Activated T-helper 1 cell treated with anti-CD3 and anti-CD28 coated beads, Interleukin-12 subunit alpha, Interleukin-12 subunit beta, Interleukin-2, Interleukin-4 antibody, amounts not matched to agents 30 ng/mL and 10 ng/mL and 1 ng/mL, durations not matched to agents 14 hours and 24 hours and 36 hours (primary cell): Measurements from ENCODE around the gene TSR3. TPM values are rescaled to one million over a fixed set of nuclear protein-coding genes. Genes with fewer than 3 reads are reported as not detected.
A peak's percentile ranks its signal among the peaks of the same experiment; 100 is the strongest.

Source experiments
- DNase-seq: peaks from one replicate; pipeline ENCODE4 v3.0.0; 2021; ENCODE audit warnings: low spot score
- H3K27ac Mint-ChIP-seq: one replicate; pipeline ENCODE4 v1.8.0; 2021; ENCODE audit warnings: mild to moderate bottlenecking, mixed read lengths
- H3K27me3 Mint-ChIP-seq: one replicate; pipeline ENCODE4 v1.8.0; 2022; ENCODE audit warnings: mild to moderate bottlenecking, moderate library complexity, mixed read lengths; ENCODE audit not compliant: insufficient read depth
- H3K36me3 Mint-ChIP-seq: one replicate; pipeline ENCODE4 v1.8.0; 2021; ENCODE audit warnings: low read depth, mixed read lengths
- H3K4me1 Mint-ChIP-seq: one replicate; pipeline ENCODE4 v1.8.0; 2021; ENCODE audit warnings: low read depth, mixed read lengths
- H3K4me3 Mint-ChIP-seq: one replicate; pipeline ENCODE4 v1.8.0; 2021; ENCODE audit warnings: mild to moderate bottlenecking, moderate library complexity, mixed read lengths
- H3K9me3 Mint-ChIP-seq: one replicate; pipeline ENCODE4 v1.8.0; 2021; ENCODE audit warnings: mixed read lengths
- intact Hi-C: fragments of 100-400 bp; cut with micrococcal nuclease; formaldehyde crosslinking; loops from one replicate; pipeline ENCODE4 v1.15.1; 2024
- total RNA-seq: library from RNA; stranded (reverse); gene quantifications from 2 replicates; pipeline ENCODE4 v1.2.3, GENCODE V29; 2022

The TSR3 gene
- total RNA-seq, 1 donor from 2014 or later = 87.4 TPM

DNA sequence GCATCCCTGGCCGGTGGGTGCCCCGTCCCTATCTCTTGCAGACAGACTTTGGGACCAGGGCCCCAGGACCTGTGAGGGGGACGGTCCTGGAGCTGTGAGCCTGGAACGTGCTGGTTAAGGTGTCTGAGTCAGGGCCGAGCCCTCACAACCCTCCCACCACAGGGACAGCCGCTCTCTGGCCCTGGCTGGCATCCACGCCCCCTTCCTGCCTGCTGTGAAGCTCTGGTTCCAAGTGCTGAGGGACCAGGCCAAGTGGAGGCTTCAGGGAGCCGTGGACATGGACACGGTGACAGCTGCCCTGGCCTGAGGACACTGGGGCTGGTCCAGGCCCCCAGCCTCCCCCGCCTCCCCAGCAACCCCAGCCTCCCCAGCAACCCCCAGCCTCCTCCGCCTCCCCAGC lies 6.6 kb downstream of the TSR3 start:
- Mint-ChIP-seq H3K4me3 (no peak overlapping the region), H3K27me3 (peaks cover 3% of the 10 kb centered on the region), H3K4me1 (peaks cover 15% of the 10 kb centered on the region), H3K36me3 (no peaks in the 10 kb centered on the region), H3K9me3 (no peaks in the 10 kb centered on the region), H3K27ac (no peak overlapping the region)
- intact Hi-C loops = no loop called here
- no peak for DNase-seq

DNA sequence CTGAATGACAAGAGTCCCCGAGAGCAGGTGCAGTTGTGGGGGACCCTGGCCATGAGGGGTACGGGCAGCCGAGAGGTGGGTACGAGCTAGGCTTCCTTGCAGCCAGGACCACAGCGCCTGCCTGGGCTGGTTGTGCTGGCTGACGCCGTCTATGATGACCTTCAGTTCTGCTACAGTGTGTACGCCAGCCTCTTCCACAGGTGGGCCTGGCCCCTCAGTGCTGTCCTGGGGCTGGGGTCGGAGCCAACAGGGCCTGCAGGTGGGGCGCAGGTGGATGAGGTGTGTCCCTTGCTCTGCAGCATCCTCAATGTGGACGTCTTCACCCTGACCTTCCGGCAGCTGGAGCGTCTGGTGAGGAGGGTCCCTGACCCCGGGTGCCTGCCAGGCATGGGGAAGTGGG lies 7.2 kb downstream of the TSR3 start:
- Mint-ChIP-seq H3K4me1 (peaks cover 15% of the 10 kb centered on the region), H3K27me3 (peaks cover 3% of the 10 kb centered on the region), H3K9me3 (no peaks in the 10 kb centered on the region), H3K27ac (no peak overlapping the region), H3K36me3 (no peaks in the 10 kb centered on the region), H3K4me3 (no peak overlapping the region)
- no peak for DNase-seq
- intact Hi-C loops = no loop called here

DNA sequence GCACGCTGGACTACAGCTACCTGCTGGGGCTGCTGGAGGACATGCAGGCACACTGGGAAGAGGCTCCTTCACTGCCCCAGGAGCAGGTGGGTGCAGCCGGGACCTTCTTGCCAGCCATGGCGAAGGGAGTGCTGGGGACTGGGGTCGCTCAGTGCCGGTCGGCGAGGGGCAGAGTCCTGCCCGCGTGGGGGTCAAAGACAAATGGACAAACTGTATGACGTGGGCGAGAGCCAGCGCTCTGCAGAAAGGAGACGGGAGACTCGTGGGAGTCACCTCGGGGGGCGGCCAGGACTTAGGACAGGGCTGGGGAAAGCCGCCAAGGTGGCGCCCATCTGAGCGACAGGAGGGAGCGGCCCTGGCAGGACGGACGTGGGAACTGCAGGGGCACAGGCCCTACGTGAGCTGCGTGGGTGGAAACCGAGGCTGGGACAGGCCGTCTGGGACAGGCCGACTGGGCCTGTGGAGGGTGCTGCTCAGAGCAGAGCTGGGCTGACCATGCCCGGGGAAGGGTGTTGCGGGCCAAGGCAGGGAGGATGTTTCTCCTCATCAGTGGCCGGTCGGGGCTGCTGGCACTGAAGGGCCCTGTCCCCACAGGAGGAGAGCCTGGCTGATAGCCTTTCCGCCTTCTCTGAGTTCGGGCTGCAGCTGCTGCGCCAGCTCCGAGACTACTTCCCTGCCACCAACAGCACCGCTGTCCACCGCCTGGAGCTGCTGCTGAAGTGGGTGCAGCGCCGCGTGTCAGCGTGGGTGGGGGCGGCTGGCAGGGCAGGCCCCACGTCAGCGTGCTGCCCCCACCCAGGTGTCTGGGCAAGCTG lies 8.0 kb downstream of the TSR3 start:
- H3K9me3 Mint-ChIP-seq = no peaks in the 10 kb centered on the region
- H3K4me3 Mint-ChIP-seq = peak overlapping the region; percentile 45
- H3K27me3 Mint-ChIP-seq = peaks cover 3% of the 10 kb centered on the region
- no peaks in the 10 kb centered on the region for H3K36me3 Mint-ChIP-seq
- intact Hi-C loops = loop anchor here (1.0 to 2.0 kb wide), 4 partner anchors 8 to 77 kb away; partner anchors contain the start of genes GNPTG, TSR3 and UQCC4
- peak overlapping the region; percentile 18 for H3K27ac Mint-ChIP-seq
- peaks cover 15% of the 10 kb centered on the region for H3K4me1 Mint-ChIP-seq
- no peak for DNase-seq

DNA sequence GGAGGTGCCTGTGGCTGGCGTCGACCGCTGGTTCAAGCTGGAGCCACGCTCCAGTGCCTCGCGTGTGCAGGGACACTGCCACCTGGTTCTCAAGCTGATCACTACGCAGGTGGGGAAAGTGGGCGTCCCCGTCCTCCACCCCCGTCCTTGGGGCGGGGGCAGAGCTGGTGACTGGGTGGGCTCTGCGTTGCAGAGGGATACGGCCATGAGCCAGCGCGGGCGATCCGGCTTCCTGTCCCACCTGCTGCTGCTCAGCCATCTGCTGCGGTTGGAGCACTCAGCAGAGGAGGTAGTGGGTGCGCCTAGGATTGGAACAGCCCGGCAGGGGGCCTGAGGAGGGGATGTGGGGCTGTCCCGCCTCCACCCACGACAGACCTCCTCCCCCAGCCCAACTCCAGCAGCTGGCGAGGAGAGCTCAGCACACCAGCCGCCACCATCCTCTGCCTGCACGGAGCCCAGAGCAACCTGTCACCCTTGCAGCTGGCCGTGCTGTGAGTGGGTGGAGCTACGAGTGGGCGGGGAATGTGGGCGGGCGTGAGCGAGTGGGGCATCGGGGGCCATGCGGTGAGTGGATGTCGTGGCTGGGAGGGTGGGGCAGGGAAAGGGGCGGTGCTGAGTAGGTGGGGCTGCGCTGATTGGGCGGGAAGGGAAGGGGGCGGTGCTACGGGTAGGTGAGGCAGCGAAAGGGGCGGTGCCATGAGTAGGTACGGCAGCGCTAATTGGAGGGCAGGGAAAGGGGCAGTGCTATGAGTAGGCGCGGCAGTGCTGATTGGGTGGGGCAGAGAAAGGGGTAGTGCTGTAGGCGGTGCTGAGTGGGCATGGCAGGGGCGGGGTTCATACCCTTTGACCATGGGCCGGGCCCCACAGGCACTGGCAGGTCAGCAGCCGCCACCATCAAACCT lies 8.9 kb downstream of the TSR3 start:
- Mint-ChIP-seq H3K27ac (peak overlapping the region; percentile 18), H3K27me3 (peaks cover 2% of the 10 kb centered on the region), H3K36me3 (no peaks in the 10 kb centered on the region), H3K4me3 (peak overlapping the region; percentile 45), H3K9me3 (no peaks in the 10 kb centered on the region), H3K4me1 (peaks cover 15% of the 10 kb centered on the region)
- intact Hi-C loops = loop anchor here (1.0 to 2.0 kb wide), 4 partner anchors 9 to 78 kb away; partner anchors contain the start of genes GNPTG, TSR3 and UQCC4
- peak; percentile 89 for DNase-seq

DNA sequence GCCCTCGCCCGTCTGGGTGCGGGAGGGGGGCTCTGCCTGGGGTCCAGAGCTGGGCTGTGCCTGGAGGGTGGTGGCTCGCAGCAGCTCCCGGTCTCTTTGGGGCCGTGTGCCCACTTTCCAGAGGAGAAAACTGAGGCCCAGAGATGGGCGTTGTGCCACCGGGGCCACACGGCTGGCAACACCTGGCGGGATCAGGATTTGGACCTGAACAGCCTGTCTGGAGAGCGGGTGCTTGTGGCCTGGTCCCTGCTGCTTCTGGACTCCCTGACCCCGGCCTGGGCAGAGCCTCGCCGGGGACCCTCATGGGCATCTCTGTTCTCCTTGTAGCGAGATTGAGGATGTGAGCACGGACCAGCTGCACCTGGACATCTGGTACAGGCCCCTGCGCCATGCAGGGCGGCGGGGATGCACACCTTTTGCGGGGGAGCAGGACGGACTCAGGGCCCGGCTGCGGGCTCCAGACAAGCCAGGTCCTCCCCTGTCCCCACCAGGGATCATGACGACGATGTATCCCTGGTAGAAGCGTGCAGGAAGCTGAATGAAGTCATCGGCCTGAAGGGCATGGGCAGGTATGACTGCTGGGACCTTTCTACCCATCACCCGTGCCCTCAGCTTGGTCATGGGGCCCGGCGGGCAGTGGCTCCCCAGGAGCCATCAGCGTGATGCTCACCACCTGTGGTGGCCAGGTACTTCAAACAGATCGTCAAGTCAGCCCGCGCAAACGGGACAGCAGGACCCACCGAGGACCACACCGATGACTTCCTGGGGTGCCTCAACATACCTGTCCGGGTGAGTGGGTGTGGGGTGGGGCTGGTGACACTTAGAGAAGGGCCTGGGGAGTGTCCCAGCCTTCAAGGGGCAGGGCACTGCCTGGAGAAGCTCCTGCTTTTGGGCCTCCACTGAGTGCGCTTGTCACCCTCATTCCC lies 9.9 kb downstream of the TSR3 start:
- Mint-ChIP-seq H3K27ac (no peak overlapping the region), H3K27me3 (peaks cover 3% of the 10 kb centered on the region), H3K4me1 (peaks cover 15% of the 10 kb centered on the region), H3K9me3 (no peaks in the 10 kb centered on the region), H3K4me3 (peak overlapping the region; percentile 45), H3K36me3 (no peaks in the 10 kb centered on the region)
- intact Hi-C loops = loop anchor here (2.0 kb wide), 2 partner anchors 37 to 79 kb away; partner anchors contain the start of gene UQCC4
- DNase-seq = no peak

DNA sequence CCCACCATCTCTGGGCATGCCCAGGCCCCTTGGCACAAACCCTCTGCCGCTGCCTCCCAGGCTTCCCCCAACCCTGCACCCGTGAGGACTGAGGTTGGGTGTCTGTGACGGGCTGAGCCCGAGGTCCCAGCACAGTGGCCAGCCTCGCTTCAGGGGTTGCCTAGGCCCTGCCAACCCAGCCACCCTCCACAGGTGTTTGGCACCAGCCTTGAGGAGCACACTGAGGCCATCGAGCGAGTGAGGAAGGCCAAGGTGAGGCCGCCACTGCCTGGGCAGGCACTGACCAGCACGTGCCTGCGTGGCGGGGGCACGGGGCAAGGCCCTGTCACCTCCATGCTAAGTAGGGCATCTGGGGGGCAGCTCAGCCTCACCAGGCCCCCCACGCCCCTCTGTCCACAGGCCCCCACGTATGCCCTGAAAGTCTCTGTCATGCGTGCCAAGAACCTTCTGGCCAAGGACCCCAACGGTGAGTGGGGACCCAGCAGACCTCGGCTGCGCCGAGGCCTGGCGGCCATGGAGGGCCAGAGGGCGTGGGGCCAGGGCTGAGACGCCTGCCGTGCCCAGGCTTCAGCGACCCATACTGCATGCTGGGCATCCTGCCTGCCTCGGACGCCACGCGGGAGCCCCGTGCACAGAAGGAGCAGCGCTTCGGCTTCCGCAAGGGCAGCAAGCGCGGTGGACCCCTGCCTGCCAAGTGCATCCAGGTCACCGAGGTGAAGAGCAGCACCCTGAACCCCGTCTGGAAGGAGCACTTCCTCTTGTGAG lies 10.8 kb downstream of the TSR3 start:
- peaks cover 8% of the 10 kb centered on the region for H3K27me3 Mint-ChIP-seq
- intact Hi-C loops = no loop called here
- peaks cover 15% of the 10 kb centered on the region for H3K4me1 Mint-ChIP-seq
- H3K4me3 Mint-ChIP-seq = no peak overlapping the region
- no peak for DNase-seq
- H3K9me3 Mint-ChIP-seq = no peaks in the 10 kb centered on the region
- no peaks in the 10 kb centered on the region for H3K36me3 Mint-ChIP-seq
- no peak overlapping the region for H3K27ac Mint-ChIP-seq

DNA sequence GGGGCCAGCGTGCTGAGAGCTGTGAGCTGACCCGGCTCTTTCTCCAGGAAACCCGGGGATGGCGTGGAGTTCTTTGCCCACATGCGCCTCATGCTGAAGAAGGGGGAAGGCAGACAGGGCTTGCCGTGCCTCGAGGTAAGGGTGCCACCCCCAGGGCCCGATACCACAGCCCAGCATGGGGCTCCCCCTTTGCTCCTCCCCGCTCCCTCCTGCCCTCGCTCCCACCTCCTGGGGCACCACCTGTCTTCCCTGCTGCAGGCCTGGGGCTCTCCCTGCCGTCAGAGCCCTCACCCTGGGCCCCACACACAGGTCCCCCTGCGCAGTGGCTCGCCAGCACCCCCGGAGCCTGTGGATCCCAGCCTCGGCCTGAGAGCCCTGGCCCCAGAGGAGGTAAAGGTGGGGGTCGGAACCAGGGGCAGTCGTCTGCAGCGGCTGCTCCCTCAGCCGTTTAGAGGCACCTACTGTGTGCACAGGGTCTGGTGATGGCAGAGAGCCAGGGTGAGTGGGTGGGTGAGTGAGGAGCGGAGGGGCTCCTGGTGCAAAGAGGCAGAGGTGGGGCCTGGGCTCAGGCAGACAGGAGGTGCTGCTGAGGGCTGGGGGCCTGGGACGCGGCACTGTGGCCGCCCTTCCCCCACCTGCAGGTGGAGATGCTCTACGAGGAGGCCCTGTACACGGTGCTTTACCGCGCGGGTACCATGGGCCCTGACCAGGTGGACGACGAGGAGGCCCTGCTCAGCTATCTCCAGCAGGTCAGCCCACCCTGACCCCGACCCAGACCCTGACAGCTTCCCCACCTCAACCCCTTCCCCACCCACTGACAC lies 12.6 kb downstream of the TSR3 start:
- Mint-ChIP-seq H3K4me3 (no peak overlapping the region), H3K9me3 (no peaks in the 10 kb centered on the region), H3K36me3 (no peaks in the 10 kb centered on the region), H3K27ac (no peak overlapping the region), H3K27me3 (peaks cover 18% of the 10 kb centered on the region), H3K4me1 (peaks cover 15% of the 10 kb centered on the region)
- DNase-seq = no peak
- intact Hi-C loops = no loop called here

DNA sequence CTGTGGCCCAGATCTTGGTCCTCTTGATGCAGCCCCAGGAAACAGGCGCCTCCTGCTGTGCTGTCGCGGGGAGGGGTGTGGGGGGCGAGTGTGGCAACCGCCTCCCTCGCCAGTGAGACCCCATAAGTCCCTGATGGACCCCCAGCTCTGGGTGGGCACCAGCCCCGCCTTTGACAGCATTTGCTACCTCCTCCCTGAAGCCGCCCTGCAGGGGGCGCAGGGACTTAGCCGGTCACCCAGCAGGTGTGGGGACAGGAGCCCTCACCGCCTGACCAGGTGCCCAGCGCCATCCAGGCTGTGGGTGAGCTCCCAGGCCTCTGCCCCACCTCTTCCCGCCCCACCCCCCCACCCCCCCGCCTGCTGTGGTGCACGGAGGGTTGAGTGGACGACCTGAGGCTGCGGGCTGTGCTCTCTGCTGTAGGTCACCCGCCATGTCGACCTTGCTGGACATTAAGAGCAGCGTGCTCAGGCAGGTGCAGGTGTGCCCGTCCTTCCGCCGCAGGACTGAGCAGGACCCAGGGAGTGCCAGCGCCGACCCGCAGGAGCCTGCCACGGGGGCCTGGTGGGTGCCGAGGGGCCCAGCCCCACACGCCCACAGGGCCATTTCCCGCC lies 13.5 kb downstream of the TSR3 start:
- intact Hi-C loops = no loop called here
- H3K27me3 Mint-ChIP-seq = peaks cover 18% of the 10 kb centered on the region
- H3K27ac Mint-ChIP-seq = no peak overlapping the region
- no peak overlapping the region for H3K4me3 Mint-ChIP-seq
- no peaks in the 10 kb centered on the region for H3K9me3 Mint-ChIP-seq
- no peaks in the 10 kb centered on the region for H3K36me3 Mint-ChIP-seq
- no peak for DNase-seq
- H3K4me1 Mint-ChIP-seq = peaks cover 13% of the 10 kb centered on the region

DNA sequence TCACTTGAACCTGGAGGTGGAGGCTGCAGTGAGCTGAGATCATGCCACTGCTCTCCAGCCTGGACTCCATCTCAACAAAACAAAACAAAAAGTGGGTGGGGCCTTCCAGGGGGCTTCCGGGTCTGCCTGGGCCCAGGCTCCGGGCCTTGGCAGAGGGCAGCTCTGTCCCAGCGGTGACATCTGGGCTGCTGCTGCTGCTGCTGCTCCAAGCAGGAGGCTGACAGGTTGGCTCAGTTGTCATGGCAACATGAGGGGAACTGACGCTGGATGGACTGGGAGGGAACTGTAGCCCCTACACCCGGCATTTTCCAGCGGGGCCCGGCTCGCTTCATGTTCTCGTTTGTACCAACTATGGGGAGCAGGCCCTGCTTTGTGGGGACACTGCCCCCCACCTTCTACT lies 14.2 kb downstream of the TSR3 start:
- Mint-ChIP-seq H3K36me3 (no peaks in the 10 kb centered on the region), H3K27me3 (peaks cover 19% of the 10 kb centered on the region), H3K4me3 (no peak overlapping the region), H3K4me1 (peaks cover 5% of the 10 kb centered on the region), H3K27ac (no peak overlapping the region), H3K9me3 (no peaks in the 10 kb centered on the region)
- DNase-seq = no peak
- intact Hi-C loops = no loop called here

DNA sequence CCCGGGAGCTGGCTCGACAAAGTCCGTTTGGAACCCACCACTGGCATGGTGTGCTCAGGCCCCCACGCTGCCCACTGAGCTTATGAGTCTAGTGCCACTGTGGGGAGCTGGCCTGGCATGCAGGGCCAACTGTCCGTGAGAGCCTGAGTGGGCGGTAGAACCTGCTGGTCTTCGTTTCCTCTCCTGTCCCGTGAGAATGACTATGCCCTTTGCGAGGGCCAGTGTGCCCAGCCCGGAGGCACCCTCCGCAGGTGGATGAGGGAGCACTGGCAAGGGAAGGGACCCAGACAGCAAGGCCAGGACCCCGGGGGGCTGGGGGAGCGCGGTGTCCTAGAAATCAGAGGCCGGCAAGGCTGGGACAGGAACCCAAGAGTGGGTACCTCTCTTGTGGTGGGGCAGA lies 15.1 kb downstream of the TSR3 start:
- DNase-seq = no peak
- intact Hi-C loops = no loop called here

DNA sequence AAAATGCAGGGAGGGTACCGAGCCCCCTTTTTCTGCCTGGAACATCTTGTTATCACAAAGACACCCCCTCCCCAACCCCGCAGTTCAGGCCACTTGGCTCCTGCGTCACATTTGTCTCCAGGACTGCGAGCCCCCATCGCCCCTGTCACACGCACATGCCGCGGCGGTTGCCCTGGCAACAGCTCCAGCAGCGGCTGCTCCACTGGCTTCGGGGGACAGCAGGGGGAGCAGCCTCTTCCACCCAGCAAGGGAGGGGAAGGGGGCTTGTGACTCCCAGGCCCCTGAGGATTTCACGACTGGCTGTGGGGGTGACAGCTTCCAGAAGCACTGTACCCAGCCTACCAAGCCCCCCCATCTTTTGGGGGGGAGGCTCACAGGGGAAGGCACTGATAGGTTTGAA lies 15.7 kb downstream of the TSR3 start:
- H3K4me1 Mint-ChIP-seq = peaks cover 6% of the 10 kb centered on the region
- H3K27ac Mint-ChIP-seq = no peak overlapping the region
- peaks cover 29% of the 10 kb centered on the region for H3K27me3 Mint-ChIP-seq
- no peaks in the 10 kb centered on the region for H3K9me3 Mint-ChIP-seq
- intact Hi-C loops = no loop called here
- no peak overlapping the region for H3K4me3 Mint-ChIP-seq
- no peak for DNase-seq
- no peaks in the 10 kb centered on the region for H3K36me3 Mint-ChIP-seq

More for the DNA sequence above, 15.1 kb downstream of the TSR3 start:
- H3K9me3 Mint-ChIP-seq = no peaks in the 10 kb centered on the region
- H3K36me3 Mint-ChIP-seq = no peaks in the 10 kb centered on the region
- H3K27ac Mint-ChIP-seq = no peak overlapping the region
- H3K27me3 Mint-ChIP-seq = peaks cover 26% of the 10 kb centered on the region
- H3K4me3 Mint-ChIP-seq = no peak overlapping the region
- H3K4me1 Mint-ChIP-seq = peaks cover 1% of the 10 kb centered on the region
